Measurements from ENCODE around the gene POLR3G. TPM values are rescaled to one million over a fixed set of nuclear protein-coding genes. Genes with fewer than 3 reads are reported as not detected.
A peak's percentile ranks its signal among the peaks of the same experiment; 100 is the strongest.

The POLR3G gene
- total RNA-seq, 1 donor from 2014 or later = 5.4 TPM

DNA sequence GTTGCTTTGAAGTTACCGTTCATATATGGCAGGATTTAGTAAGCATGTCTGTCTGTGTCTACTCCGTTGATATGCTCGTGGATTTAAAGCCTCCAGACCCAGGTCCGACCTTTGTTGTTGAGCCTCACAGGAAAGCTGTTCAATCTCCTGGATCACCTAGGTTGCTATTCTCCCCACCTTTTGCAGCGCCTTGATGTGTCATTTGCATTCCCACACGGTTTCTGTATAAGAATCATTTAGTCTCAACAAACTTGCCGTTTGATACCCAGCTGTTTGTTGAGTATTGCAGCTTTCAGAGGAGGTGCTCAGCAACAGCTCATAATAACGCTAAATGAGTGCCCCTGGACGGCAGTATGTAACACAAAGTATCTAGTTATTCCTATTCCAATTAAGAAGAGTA lies 82.7 kb downstream of the POLR3G start:
- no peaks in the 10 kb centered on the region for H3K9me3 ChIP-seq
- peaks cover 13% of the 10 kb centered on the region for H3K4me1 ChIP-seq
- TF ChIP-seq, protein P1, sequence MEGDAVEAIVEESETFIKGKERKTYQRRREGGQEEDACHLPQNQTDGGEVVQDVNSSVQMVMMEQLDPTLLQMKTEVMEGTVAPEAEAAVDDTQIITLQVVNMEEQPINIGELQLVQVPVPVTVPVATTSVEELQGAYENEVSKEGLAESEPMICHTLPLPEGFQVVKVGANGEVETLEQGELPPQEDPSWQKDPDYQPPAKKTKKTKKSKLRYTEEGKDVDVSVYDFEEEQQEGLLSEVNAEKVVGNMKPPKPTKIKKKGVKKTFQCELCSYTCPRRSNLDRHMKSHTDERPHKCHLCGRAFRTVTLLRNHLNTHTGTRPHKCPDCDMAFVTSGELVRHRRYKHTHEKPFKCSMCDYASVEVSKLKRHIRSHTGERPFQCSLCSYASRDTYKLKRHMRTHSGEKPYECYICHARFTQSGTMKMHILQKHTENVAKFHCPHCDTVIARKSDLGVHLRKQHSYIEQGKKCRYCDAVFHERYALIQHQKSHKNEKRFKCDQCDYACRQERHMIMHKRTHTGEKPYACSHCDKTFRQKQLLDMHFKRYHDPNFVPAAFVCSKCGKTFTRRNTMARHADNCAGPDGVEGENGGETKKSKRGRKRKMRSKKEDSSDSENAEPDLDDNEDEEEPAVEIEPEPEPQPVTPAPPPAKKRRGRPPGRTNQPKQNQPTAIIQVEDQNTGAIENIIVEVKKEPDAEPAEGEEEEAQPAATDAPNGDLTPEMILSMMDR (IDR thresholded peaks at IDR 0.05) = no peak
- TF ChIP-seq POLR2AphosphoS5 (IDR thresholded peaks at IDR 0.05; ENCODE audit: insufficient read depth in 1 of 2, low read depth in 1 of 2) (no peak), POLR2A (IDR thresholded peaks at IDR 0.05) (no peak)
- no peak overlapping the region for H3K4me3 ChIP-seq
- no peak overlapping the region for H3K27ac ChIP-seq
- intact Hi-C loops (cut with DNase I) = no loop called here
- DNase-seq (ENCODE audit: extremely low spot score in 2 of 2) = no peak
- H3K36me3 ChIP-seq = no peaks in the 10 kb centered on the region
- no peaks in the 10 kb centered on the region for H3K27me3 ChIP-seq

DNA sequence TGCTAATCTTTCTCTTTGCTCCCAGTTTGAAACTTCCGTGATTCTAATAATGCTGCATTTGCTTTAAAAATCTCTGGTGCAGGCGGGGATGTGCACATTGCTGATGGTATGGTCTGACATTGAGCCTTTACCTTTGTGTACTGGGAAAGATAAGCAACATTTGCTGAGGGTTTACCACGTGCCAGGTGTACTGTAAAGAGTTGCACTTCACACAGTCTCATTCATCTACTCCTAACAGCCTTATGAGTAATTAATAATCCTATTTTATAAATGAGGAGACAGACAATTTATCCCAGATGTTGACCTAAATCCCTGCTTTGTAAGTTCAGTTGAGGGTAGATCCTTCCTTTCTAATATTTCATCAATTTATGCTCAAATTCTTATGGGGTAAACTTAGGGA lies 83.2 kb downstream of the POLR3G start:
- H3K9me3 ChIP-seq = no peaks in the 10 kb centered on the region
- no peak for DNase-seq (ENCODE audit: extremely low spot score in 2 of 2)
- H3K36me3 ChIP-seq = no peaks in the 10 kb centered on the region
- TF ChIP-seq, protein P1 (IDR thresholded peaks at IDR 0.05) = no peak
- TF ChIP-seq POLR2A (IDR thresholded peaks at IDR 0.05) (no peak), POLR2AphosphoS5 (IDR thresholded peaks at IDR 0.05; ENCODE audit: insufficient read depth in 1 of 2, low read depth in 1 of 2) (no peak)
- no peaks in the 10 kb centered on the region for H3K27me3 ChIP-seq
- peaks cover 13% of the 10 kb centered on the region for H3K4me1 ChIP-seq
- H3K27ac ChIP-seq = no peak overlapping the region
- intact Hi-C loops (cut with DNase I) = no loop called here
- H3K4me3 ChIP-seq = peak overlapping the region in 1 of 2 donors; percentile 30

DNA sequence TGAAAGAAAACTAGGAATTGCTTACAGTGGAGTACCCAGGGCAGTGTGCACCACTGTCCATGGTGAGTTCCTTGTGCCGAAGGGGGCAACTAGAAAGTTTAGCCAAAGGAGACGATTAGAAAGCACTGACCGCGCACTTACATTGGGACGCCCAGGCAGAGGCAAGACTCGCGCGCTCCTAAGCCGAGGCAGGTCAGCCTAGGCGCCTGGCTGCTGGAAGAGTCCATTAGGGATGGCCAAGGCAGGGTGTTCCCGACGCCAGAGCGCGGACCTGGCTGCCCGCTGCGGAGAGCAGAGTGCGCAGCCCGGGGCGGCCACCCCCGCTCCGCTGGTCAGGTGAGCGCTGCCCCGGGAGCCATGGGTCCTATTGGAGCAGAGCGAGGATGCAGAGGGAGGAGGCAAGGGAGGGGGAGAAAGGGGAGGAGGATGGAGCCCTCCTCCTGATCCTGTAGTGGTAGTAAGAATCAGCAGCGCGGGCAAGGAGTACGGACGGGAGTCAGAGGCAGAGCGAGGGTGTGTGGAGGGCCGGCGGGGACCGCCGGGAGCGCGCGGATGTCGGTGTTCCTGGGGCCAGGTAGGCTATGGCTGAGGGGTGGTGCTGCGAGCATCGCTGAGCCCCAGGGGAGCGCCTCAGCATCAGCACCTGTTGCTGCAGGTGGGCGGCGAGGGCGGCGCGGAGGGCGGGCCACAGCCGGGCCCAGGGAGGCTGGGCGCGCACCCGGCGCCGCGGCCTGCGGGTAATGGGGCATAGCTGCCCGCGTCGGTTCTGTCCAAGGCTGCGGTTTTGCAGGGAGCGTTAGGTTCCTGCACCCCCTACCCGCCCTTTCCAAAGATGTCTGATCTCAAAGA lies 83.9 kb downstream of the POLR3G start, which contains the start of gene ADGRV1:
Gene ADGRV1 (plus strand): TSS at position 454 of the 849 bp plus-strand sequence. CDS start 99 bp downstream, at position 553.
- H3K4me1 ChIP-seq = peaks cover 13% of the 10 kb centered on the region
- TF ChIP-seq POLR2A (IDR thresholded peaks at IDR 0.05) (no peak), POLR2AphosphoS5 (IDR thresholded peaks at IDR 0.05; ENCODE audit: insufficient read depth in 1 of 2, low read depth in 1 of 2) (no peak)
- H3K27ac ChIP-seq = no peak within 1 kb of the TSS
- no peaks in the 10 kb centered on the region for H3K27me3 ChIP-seq
- peak within 1 kb of the TSS; percentile 30 to 35 for H3K4me3 ChIP-seq
- H3K9me3 ChIP-seq = no peaks in the 10 kb centered on the region
- intact Hi-C loops (cut with DNase I) = no loop called here
- DNase-seq (ENCODE audit: extremely low spot score in 2 of 2) = no peak
- H3K36me3 ChIP-seq = no peaks in the 10 kb centered on the region

DNA sequence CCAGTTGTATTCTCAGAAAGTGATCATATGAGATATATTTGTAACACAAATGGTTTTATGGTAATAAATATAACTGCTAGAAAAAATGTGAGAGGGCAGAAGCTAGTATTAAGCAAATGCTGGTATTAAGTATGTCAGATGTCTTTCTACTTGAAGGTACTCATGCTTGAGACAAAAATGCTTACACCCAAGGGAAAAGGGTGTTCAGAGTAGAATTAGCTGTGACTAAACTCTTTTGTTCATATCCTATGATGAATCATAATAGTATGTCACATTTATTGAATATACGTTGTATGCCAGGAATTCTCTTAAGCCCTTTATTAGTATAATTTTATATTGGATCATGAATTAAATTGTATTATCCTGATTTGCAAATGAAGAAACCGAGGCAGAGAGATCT lies 86.1 kb downstream of the POLR3G start:
- Histone ChIP-seq H3K27me3 (no peaks in the 10 kb centered on the region), H3K9me3 (no peaks in the 10 kb centered on the region)
- intact Hi-C loops (cut with DNase I) = no loop called here

DNA sequence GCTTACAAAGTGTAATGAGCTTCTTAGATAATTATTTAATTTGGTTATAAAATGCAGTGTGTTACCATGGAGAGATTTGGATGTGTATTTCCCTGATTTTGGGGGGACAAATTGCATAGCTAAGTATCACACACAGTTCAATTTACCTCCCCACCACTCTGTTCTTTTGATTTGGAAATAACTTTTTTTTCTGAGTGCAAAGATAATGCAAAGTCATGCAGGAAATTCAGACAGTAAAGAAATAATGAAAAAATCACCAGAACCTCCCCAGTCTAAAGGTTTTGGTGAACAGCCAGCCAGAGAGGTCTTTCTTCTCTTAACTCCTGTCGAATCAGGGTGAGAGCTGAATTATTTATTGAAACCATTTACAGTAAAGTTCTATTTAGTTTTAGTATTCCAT lies 87.1 kb downstream of the POLR3G start:
- no peak overlapping the region for H3K4me3 ChIP-seq
- no peaks in the 10 kb centered on the region for H3K36me3 ChIP-seq
- H3K27me3 ChIP-seq = no peaks in the 10 kb centered on the region
- H3K4me1 ChIP-seq = peaks cover 13% of the 10 kb centered on the region
- intact Hi-C loops (cut with DNase I) = no loop called here
- no peak for DNase-seq (ENCODE audit: extremely low spot score in 2 of 2)
- H3K27ac ChIP-seq = no peak overlapping the region
- H3K9me3 ChIP-seq = no peaks in the 10 kb centered on the region
- no peak for TF ChIP-seq POLR2A (IDR thresholded peaks at IDR 0.05)
- TF ChIP-seq, protein P1 (IDR thresholded peaks at IDR 0.05) = no peak
- TF ChIP-seq POLR2AphosphoS5 (IDR thresholded peaks at IDR 0.05; ENCODE audit: insufficient read depth in 1 of 2, low read depth in 1 of 2) = no peak

More for the DNA sequence above, 86.1 kb downstream of the POLR3G start:
- H3K27ac ChIP-seq = no peak overlapping the region
- no peak for DNase-seq (ENCODE audit: extremely low spot score in 2 of 2)
- no peak overlapping the region for H3K4me3 ChIP-seq
- no peak for TF ChIP-seq POLR2A (IDR thresholded peaks at IDR 0.05)
- TF ChIP-seq, protein P1 (IDR thresholded peaks at IDR 0.05) = no peak
- TF ChIP-seq POLR2AphosphoS5 (IDR thresholded peaks at IDR 0.05; ENCODE audit: insufficient read depth in 1 of 2, low read depth in 1 of 2) = no peak
- H3K36me3 ChIP-seq = no peaks in the 10 kb centered on the region
- H3K4me1 ChIP-seq = peaks cover 13% of the 10 kb centered on the region

Data from vagina (tissue), 2 donors.